H9 (cell line): ENCODE measurements around the gene BRD1. TPM values are rescaled to one million over a fixed set of nuclear protein-coding genes. Genes with fewer than 3 reads are reported as not detected.

Source experiments
- DNase-seq: peaks from one replicate; pipeline ENCODE4 v3.0.0-alpha.2; 2017
- H2AFZ ChIP-seq: one replicate; pipeline ENCODE4 v1.6.1; 2013; ENCODE audit warnings: mild to moderate bottlenecking, low read length, control low read depth, moderate library complexity
- H2AK5ac ChIP-seq: 2 replicates; pipeline ENCODE4 v1.6.1; 2013; ENCODE audit warnings: low read length, control low read depth, mixed read lengths; ENCODE audit not compliant: insufficient read length
- H2BK120ac ChIP-seq: one replicate; pipeline ENCODE4 v1.6.1; 2013; ENCODE audit warnings: low read depth, mild to moderate bottlenecking, low read length, control low read depth, inconsistent platforms; ENCODE audit not compliant: poor library complexity, severe bottlenecking
- H2BK12ac ChIP-seq: 2 replicates; pipeline ENCODE4 v1.6.1; 2013; ENCODE audit warnings: low read length, control low read depth, mixed read lengths, low read depth; ENCODE audit not compliant: insufficient read length
- H2BK15ac ChIP-seq: 2 replicates; pipeline ENCODE4 v1.6.1; 2013; ENCODE audit warnings: low read depth, low read length, control low read depth
- H2BK20ac ChIP-seq: one replicate; pipeline ENCODE4 v1.6.1; 2013; ENCODE audit warnings: low read depth, mild to moderate bottlenecking, low read length, control low read depth, inconsistent platforms; ENCODE audit not compliant: poor library complexity, severe bottlenecking
- H2BK5ac ChIP-seq: 2 replicates; pipeline ENCODE4 v1.6.1; 2013; ENCODE audit warnings: low read length, control low read depth, mixed read lengths; ENCODE audit not compliant: insufficient read length
- H3K14ac ChIP-seq: 2 replicates; pipeline ENCODE4 v1.6.1; 2013; ENCODE audit warnings: low read length, control low read depth; ENCODE audit not compliant: insufficient read depth
- H3K18ac ChIP-seq: 2 replicates; pipeline ENCODE4 v1.6.1; 2013; ENCODE audit warnings: low read depth, mild to moderate bottlenecking, mixed read lengths, low read length, control low read depth; ENCODE audit not compliant: insufficient read length
- H3K23ac ChIP-seq: 2 replicates; pipeline ENCODE4 v1.6.1; 2013; ENCODE audit warnings: low read length, control low read depth, mixed read lengths, low read depth; ENCODE audit not compliant: insufficient read length
- H3K23me2 ChIP-seq: 2 replicates; pipeline ENCODE4 v1.6.1; 2013; ENCODE audit warnings: low read depth, mild to moderate bottlenecking, mixed read lengths, low read length, control low read depth; ENCODE audit not compliant: insufficient read length, poor library complexity, severe bottlenecking
- H3K27ac ChIP-seq: 2 replicates; pipeline ENCODE4 v1.5.1; 2013; ENCODE audit warnings: low read length, control low read depth, mixed read lengths, low read depth; ENCODE audit not compliant: insufficient read length
- H3K27me3 ChIP-seq: 2 replicates; pipeline ENCODE4 v1.6.1; 2013; ENCODE audit warnings: low read length, control low read depth, inconsistent platforms; ENCODE audit not compliant: insufficient read depth
- H3K4ac ChIP-seq: 2 replicates; pipeline ENCODE4 v1.6.1; 2013; ENCODE audit warnings: low read depth, mild to moderate bottlenecking, control low read depth, inconsistent platforms, low read length, moderate library complexity
- H3K4me1 ChIP-seq: 2 replicates; pipeline ENCODE4 v1.6.1; 2013; ENCODE audit warnings: low read length, control low read depth, inconsistent platforms; ENCODE audit not compliant: insufficient read depth
- H3K4me2 ChIP-seq: 2 replicates; pipeline ENCODE4 v1.6.1; 2013; ENCODE audit warnings: low read length, control low read depth, mixed read lengths; ENCODE audit not compliant: insufficient read length, insufficient read depth
- H3K56ac ChIP-seq: 2 replicates; pipeline ENCODE4 v1.6.1; 2013; ENCODE audit warnings: low read depth, mild to moderate bottlenecking, mixed read lengths, low read length, control low read depth; ENCODE audit not compliant: insufficient read length
- H3K79me1 ChIP-seq: 2 replicates; pipeline ENCODE4 v1.6.1; 2013; ENCODE audit warnings: low read depth, mild to moderate bottlenecking, moderate library complexity, low read length, control low read depth, inconsistent platforms; ENCODE audit not compliant: insufficient read depth, poor library complexity, severe bottlenecking
- H3K79me2 ChIP-seq: 2 replicates; pipeline ENCODE4 v1.6.1; 2013; ENCODE audit warnings: low read length, control low read depth, inconsistent platforms; ENCODE audit not compliant: insufficient read depth
- H3K9ac ChIP-seq: 2 replicates; pipeline ENCODE4 v1.6.1; 2013; ENCODE audit warnings: low read length, control low read depth, mixed read lengths; ENCODE audit not compliant: insufficient read length; ENCODE audit errors: extremely low read depth
- H3K9me3 ChIP-seq: one replicate; pipeline ENCODE4 v1.6.1; 2013; ENCODE audit warnings: low read depth, low read length, inconsistent platforms; ENCODE audit not compliant: control insufficient read depth
- H3T11ph ChIP-seq: one replicate; pipeline ENCODE4 v1.6.1; 2013; ENCODE audit warnings: mild to moderate bottlenecking, low read length, control low read depth, inconsistent platforms
- H4K20me1 ChIP-seq: one replicate; pipeline ENCODE4 v1.6.1; 2013; ENCODE audit not compliant: control insufficient read depth, insufficient read length, insufficient read depth
- H4K5ac ChIP-seq: 2 replicates; pipeline ENCODE4 v1.6.1; 2013; ENCODE audit warnings: low read depth, mild to moderate bottlenecking, mixed read lengths, low read length, control low read depth; ENCODE audit not compliant: insufficient read length
- H4K8ac ChIP-seq: replicated peaks from 2 replicates; pipeline ENCODE4 v1.6.1; 2013; ENCODE audit warnings: low read length, control low read depth, mixed read lengths, low read depth; ENCODE audit not compliant: insufficient read length
- H4K91ac ChIP-seq: 2 replicates; pipeline ENCODE4 v1.6.1; 2013; ENCODE audit warnings: low read depth, mild to moderate bottlenecking, moderate library complexity, mixed read lengths, low read length, control low read depth; ENCODE audit not compliant: insufficient read length
- H3K27ac Mint-ChIP-seq, 3 experiments: 2 replicates in 2 of 3; 3 replicates in 1 of 3; pipeline ENCODE4 v1.8.0; 2020 to 2021; ENCODE audit warnings: mixed read lengths in 3 of 3, mild to moderate bottlenecking in 1 of 3, moderate library complexity in 1 of 3
- H3K27me3 Mint-ChIP-seq: 2 replicates; pipeline ENCODE4 v1.8.0; 2021; ENCODE audit warnings: low read depth, mild to moderate bottlenecking, moderate library complexity, mixed read lengths
- H3K36me3 Mint-ChIP-seq, 3 experiments: 2 replicates in 2 of 3; 3 replicates in 1 of 3; pipeline ENCODE4 v1.8.0; 2020 to 2021; ENCODE audit warnings: low read depth in 3 of 3, mixed read lengths in 3 of 3; ENCODE audit not compliant: insufficient read depth in 1 of 3
- H3K4me1 Mint-ChIP-seq, 2 experiments: 2 replicates each; pipeline ENCODE4 v1.8.0; 2020; ENCODE audit warnings: mixed read lengths in 2 of 2
- H3K4me3 Mint-ChIP-seq, 2 experiments: 2 replicates in 1 of 2; 3 replicates in 1 of 2; pipeline ENCODE4 v1.8.0; 2020 to 2021; ENCODE audit warnings: mild to moderate bottlenecking in 2 of 2, mixed read lengths in 2 of 2, moderate library complexity in 1 of 2
- H3K9me3 Mint-ChIP-seq, 2 experiments: 2 replicates in 1 of 2; 3 replicates in 1 of 2; pipeline ENCODE4 v1.8.0; 2020; ENCODE audit warnings: mild to moderate bottlenecking in 2 of 2, mixed read lengths in 2 of 2, moderate library complexity in 1 of 2
- CTCF ChIP-seq: fragments of 200-600 bp; sonication (generic); conservative IDR thresholded peaks from 3 replicates; pipeline ENCODE4 v1.8.0; 2021; ENCODE audit warnings: antibody characterized with exemption, mild to moderate bottlenecking
- WGBS: extraction: QIAGEN DNeasy Blood & Tissue Kit; methylation state at CpG from one replicate; pipeline ENCODE4 v1.1.7; 2013; ENCODE audit warnings: missing lambda C conversion rate, low lambda C conversion rate, mixed read lengths; ENCODE audit not compliant: insufficient read length; ENCODE audit errors: extremely low coverage; 5-methylcytosine and 5-hydroxymethylcytosine counted together
- total RNA-seq: library from RNA; stranded (reverse); gene quantifications from 2 replicates; pipeline ENCODE4 v1.2.1, GENCODE V29; 2021

BRD1 gene
- total RNA-seq, 1 experiment from 2014 or later = 51.3 TPM

- H3K36me3 Mint-ChIP-seq = no peaks in the 10 kb centered on the region; a peak in 1 of 7 replicates
- no peak overlapping the region for H3K18ac ChIP-seq
- no peak overlapping the region for H3K56ac ChIP-seq
- H3K9me3 Mint-ChIP-seq = peaks cover 5 to 6% of the 10 kb centered on the region in 2 experiments; a peak in 4 of 5 replicates
- H3K23me2 ChIP-seq = no peaks in the 10 kb centered on the region
- no peak overlapping the region for H2AK5ac ChIP-seq
- H3K14ac ChIP-seq = no peak overlapping the region
- no peaks in the 10 kb centered on the region; the same call in 1 of the 2 replicates for H3K27me3 ChIP-seq
- H3K9me3 ChIP-seq = no peaks in the 10 kb centered on the region
- H3K79me1 ChIP-seq = no peaks in the 10 kb centered on the region
- H4K8ac ChIP-seq = no peak overlapping the region
- H3K23ac ChIP-seq = no peak overlapping the region
- no peak overlapping the region for H2BK12ac ChIP-seq
- H3K4me1 ChIP-seq = 0 out of 2 replicates have a peak, but pooled peaks cover 3% of the 10 kb centered on the region
- H3K9ac ChIP-seq = no peak overlapping the region
- TF ChIP-seq CTCF = no peak
- WGBS = no CpG with 5 or more reads among the region's 9 CpGs
- no peak overlapping the region for H3K4me3 Mint-ChIP-seq
- no peak for DNase-seq
- no peak overlapping the region for H3K4me2 ChIP-seq
- H3K27me3 Mint-ChIP-seq = peaks cover 66% of the 10 kb centered on the region
- no peak overlapping the region for H3K4ac ChIP-seq
- no peaks in the 10 kb centered on the region for H3K79me2 ChIP-seq
- peaks cover 5 to 7% of the 10 kb centered on the region in 2 experiments for H3K4me1 Mint-ChIP-seq
- H2BK20ac ChIP-seq = no peak overlapping the region
- H4K5ac ChIP-seq = no peak overlapping the region
- H2BK15ac ChIP-seq = no peak overlapping the region
- no peak overlapping the region for H4K91ac ChIP-seq
- no peak overlapping the region for H3K27ac Mint-ChIP-seq
- H3K27ac ChIP-seq = no peak overlapping the region
- H2BK5ac ChIP-seq = no peak overlapping the region
- no peaks in the 10 kb centered on the region for H4K20me1 ChIP-seq
- H2AFZ ChIP-seq = no peak overlapping the region
- H2BK120ac ChIP-seq = no peak overlapping the region
- no peak overlapping the region for H3T11ph ChIP-seq
Observed at GRCh38 chr22:49730656-49731055, 97.0 kb downstream of the BRD1 start.
